Endodermal cell (in vitro differentiated cells): ENCODE data around the gene CXCL11. TPM values are rescaled to one million over a fixed set of nuclear protein-coding genes. Genes with fewer than 3 reads are reported as not detected.
A peak's percentile ranks its signal among the peaks of the same experiment; 100 is the strongest.

Experiments
- DNase-seq: peaks from one replicate; pipeline ENCODE4 v3.0.0-alpha.2; 2017
- H3K27ac ChIP-seq: 2 replicates; pipeline ENCODE4 v1.5.1; 2013; ENCODE audit warnings: mild to moderate bottlenecking, low read depth, low read length, moderate library complexity
- H3K27me3 ChIP-seq: 2 replicates; pipeline ENCODE4 v1.6.1; 2013; ENCODE audit warnings: mild to moderate bottlenecking, low read length, moderate library complexity; ENCODE audit not compliant: insufficient read depth, control insufficient read depth, poor library complexity, severe bottlenecking
- H3K36me3 ChIP-seq: 2 replicates; pipeline ENCODE4 v1.7.0; 2013; ENCODE audit warnings: mild to moderate bottlenecking, low read length, moderate library complexity; ENCODE audit not compliant: control insufficient read depth, insufficient read depth
- H3K4me1 ChIP-seq: one replicate; pipeline ENCODE4 v1.7.0; 2013; ENCODE audit warnings: low read length; ENCODE audit not compliant: control insufficient read depth, insufficient read depth
- H3K4me3 ChIP-seq: 2 replicates; pipeline ENCODE4 v1.5.1; 2013; ENCODE audit warnings: mild to moderate bottlenecking, low read length, moderate library complexity
- H3K9ac ChIP-seq: 2 replicates; pipeline ENCODE4 v1.6.1; 2013; ENCODE audit warnings: mild to moderate bottlenecking, low read length, moderate library complexity; ENCODE audit not compliant: poor library complexity, severe bottlenecking; ENCODE audit errors: extremely low read depth
- H3K9me3 ChIP-seq: 2 replicates; pipeline ENCODE4 v1.6.1; 2013; ENCODE audit warnings: mild to moderate bottlenecking, low read length, moderate library complexity; ENCODE audit not compliant: control insufficient read depth
- H3K27ac Mint-ChIP-seq: 2 replicates; pipeline ENCODE4 v1.8.0; 2020; ENCODE audit warnings: mixed read lengths
- H3K27me3 Mint-ChIP-seq: 2 replicates; pipeline ENCODE4 v1.8.0; 2021; ENCODE audit warnings: mild to moderate bottlenecking, mixed read lengths; ENCODE audit not compliant: insufficient read depth
- H3K36me3 Mint-ChIP-seq: 2 replicates; pipeline ENCODE4 v1.8.0; 2020; ENCODE audit warnings: low read depth, mixed read lengths
- H3K4me1 Mint-ChIP-seq: 2 replicates; pipeline ENCODE4 v1.8.0; 2020; ENCODE audit warnings: mixed read lengths
- H3K4me3 Mint-ChIP-seq: 2 replicates; pipeline ENCODE4 v1.8.0; 2020; ENCODE audit warnings: mild to moderate bottlenecking, moderate library complexity, mixed read lengths
- H3K9me3 Mint-ChIP-seq: 2 replicates; pipeline ENCODE4 v1.8.0; 2020; ENCODE audit warnings: mild to moderate bottlenecking, mixed read lengths
- WGBS, 2 experiments: methylation state at CpG; one replicate each; pipeline versions ENCODE4 v1.1.5 to v1.1.7; 2013; ENCODE audit warnings: missing lambda C conversion rate in 2 of 2, mixed read lengths in 1 of 2; ENCODE audit not compliant: insufficient coverage in 1 of 2, insufficient read length in 1 of 2; 5-methylcytosine and 5-hydroxymethylcytosine counted together
- total RNA-seq, 2 donors: library from RNA; stranded (reverse); fragmentation: NEBNext Ultra II Directional in 1 of 2; extraction: Animal tissue kit (Norgen Biotek cat#: 25700) in 1 of 2; gene quantifications; 2 replicates in 1 of 2; 3 replicates in 1 of 2; pipeline ENCODE4 v1.2.1, GENCODE V29; 2021
- TF ChIP-seq, protein P1 (sequence below): fragments of 200-600 bp; sonication (generic); conservative IDR thresholded peaks from 2 replicates; pipeline ENCODE4 v1.5.0; 2021; ENCODE audit warnings: antibody characterized with exemption, mild to moderate bottlenecking

Gene CXCL11
- total RNA-seq, 2 donors from 2014 or later: not detected

DNA sequence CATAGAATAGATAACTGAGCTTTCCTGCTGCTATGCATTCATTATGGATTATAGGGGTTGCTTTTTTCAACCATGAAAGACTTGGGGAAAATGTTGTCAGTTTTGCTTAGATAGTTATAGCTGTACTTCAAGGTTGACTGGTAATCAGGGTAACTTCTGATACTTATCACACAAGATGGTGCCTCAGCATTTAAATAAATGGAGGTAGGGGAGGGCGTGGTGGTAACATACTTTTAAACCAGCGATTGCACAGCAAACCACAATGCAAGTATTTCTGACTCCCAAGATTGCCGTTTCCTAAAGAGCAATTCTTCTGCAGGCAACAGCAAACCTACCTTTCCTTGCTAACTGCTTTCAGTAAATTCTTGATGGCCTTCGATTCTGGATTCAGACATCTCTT lies 13.8 kb downstream of the CXCL11 start:
- no peak overlapping the region for H3K9ac ChIP-seq
- 86 to 90% methylated on average over 3 to 4 of the region's 4 CpGs for WGBS, 2 experiments
- H3K36me3 ChIP-seq: no peaks in the 10 kb centered on the region
- H3K4me1 Mint-ChIP-seq: peaks cover 3% of the 10 kb centered on the region
- H3K27me3 Mint-ChIP-seq: no peaks in the 10 kb centered on the region
- H3K36me3 Mint-ChIP-seq: no peaks in the 10 kb centered on the region
- H3K9me3 ChIP-seq: no peaks in the 10 kb centered on the region
- DNase-seq: no peak
- no peak overlapping the region for H3K4me3 ChIP-seq
- H3K27ac ChIP-seq: no peak overlapping the region
- H3K27me3 ChIP-seq: no peaks in the 10 kb centered on the region
- H3K27ac Mint-ChIP-seq: no peak overlapping the region
- H3K4me1 ChIP-seq: no peaks in the 10 kb centered on the region
- H3K9me3 Mint-ChIP-seq: no peaks in the 10 kb centered on the region
- H3K4me3 Mint-ChIP-seq: no peak overlapping the region
- TF ChIP-seq, protein P1, sequence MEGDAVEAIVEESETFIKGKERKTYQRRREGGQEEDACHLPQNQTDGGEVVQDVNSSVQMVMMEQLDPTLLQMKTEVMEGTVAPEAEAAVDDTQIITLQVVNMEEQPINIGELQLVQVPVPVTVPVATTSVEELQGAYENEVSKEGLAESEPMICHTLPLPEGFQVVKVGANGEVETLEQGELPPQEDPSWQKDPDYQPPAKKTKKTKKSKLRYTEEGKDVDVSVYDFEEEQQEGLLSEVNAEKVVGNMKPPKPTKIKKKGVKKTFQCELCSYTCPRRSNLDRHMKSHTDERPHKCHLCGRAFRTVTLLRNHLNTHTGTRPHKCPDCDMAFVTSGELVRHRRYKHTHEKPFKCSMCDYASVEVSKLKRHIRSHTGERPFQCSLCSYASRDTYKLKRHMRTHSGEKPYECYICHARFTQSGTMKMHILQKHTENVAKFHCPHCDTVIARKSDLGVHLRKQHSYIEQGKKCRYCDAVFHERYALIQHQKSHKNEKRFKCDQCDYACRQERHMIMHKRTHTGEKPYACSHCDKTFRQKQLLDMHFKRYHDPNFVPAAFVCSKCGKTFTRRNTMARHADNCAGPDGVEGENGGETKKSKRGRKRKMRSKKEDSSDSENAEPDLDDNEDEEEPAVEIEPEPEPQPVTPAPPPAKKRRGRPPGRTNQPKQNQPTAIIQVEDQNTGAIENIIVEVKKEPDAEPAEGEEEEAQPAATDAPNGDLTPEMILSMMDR: no peak

GRCh38 chr4:76017056-76017686 lies 18.7 kb downstream of the CXCL11 start:
- H3K27ac ChIP-seq: no peak overlapping the region
- Mint-ChIP-seq H3K36me3 (no peaks in the 10 kb centered on the region), H3K27ac (peak overlapping the region; percentile 80), H3K27me3 (no peaks in the 10 kb centered on the region), H3K4me3 (no peak overlapping the region), H3K9me3 (no peaks in the 10 kb centered on the region), H3K4me1 (peaks cover 39% of the 10 kb centered on the region)
- 94 to 98% methylated on average over 3 of the region's 3 CpGs for WGBS, 2 experiments
- H3K4me3 ChIP-seq: no peak overlapping the region
- no peak for DNase-seq
- no peak overlapping the region for H3K9ac ChIP-seq
- TF ChIP-seq, protein P1: no peak
- peaks cover 5% of the 10 kb centered on the region for H3K4me1 ChIP-seq
- H3K27me3 ChIP-seq: no peaks in the 10 kb centered on the region
- no peaks in the 10 kb centered on the region for H3K9me3 ChIP-seq
- no peaks in the 10 kb centered on the region for H3K36me3 ChIP-seq

GRCh38 chr4:76016393-76016792 lies 19.5 kb downstream of the CXCL11 start:
- Mint-ChIP-seq H3K36me3 (no peaks in the 10 kb centered on the region), H3K9me3 (no peaks in the 10 kb centered on the region), H3K4me1 (peaks cover 41% of the 10 kb centered on the region), H3K4me3 (no peak overlapping the region), H3K27ac (peak overlapping the region; percentile 80), H3K27me3 (no peaks in the 10 kb centered on the region)
- no peak overlapping the region for H3K4me3 ChIP-seq
- peaks cover 5% of the 10 kb centered on the region for H3K4me1 ChIP-seq
- peak; percentile 69 for DNase-seq
- 75 to 92% methylated on average over 2 of the region's 2 CpGs for WGBS, 2 experiments
- TF ChIP-seq, protein P1: no peak
- H3K27ac ChIP-seq: peak overlapping the region; percentile 36
- no peaks in the 10 kb centered on the region for H3K9me3 ChIP-seq
- no peaks in the 10 kb centered on the region for H3K27me3 ChIP-seq
- no peaks in the 10 kb centered on the region for H3K36me3 ChIP-seq
- no peak overlapping the region for H3K9ac ChIP-seq
